ENCODE data around the gene PCNA. TPM values are rescaled to one million over a fixed set of nuclear protein-coding genes. Genes with fewer than 3 reads are reported as not detected.

PCNA gene
- total RNA-seq, 1 experiment from 2014 or later: 274 TPM

DNA sequence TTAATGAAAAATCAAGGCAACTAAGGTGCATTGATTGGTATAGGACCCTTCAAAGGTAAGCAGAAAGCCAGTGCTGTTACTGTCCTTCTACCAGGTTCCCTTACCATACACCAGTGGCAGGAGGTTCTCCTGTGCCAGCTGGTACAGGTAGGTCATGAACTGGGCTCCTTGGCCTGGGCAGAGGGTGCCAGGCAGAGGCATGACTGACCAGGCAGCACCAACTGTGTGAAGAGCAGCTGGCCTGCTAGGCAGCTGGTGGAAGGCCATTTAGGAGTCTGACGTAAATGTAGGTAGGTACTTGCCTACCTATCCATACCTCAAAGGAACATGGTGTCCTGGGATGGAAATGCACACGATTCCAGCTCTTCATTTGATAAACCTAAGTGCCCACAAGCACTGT is 23.3 kb downstream of the PCNA start:
- WGBS (ENCODE audit: extremely low coverage, insufficient read length, low lambda C conversion rate): no CpG with 5 or more reads among the region's 2 CpGs
- no peaks in the 10 kb centered on the region for H3K4me1 Mint-ChIP-seq
- H3K36me3 Mint-ChIP-seq (ENCODE audit: insufficient read depth in 1 of 3, low read depth in 3 of 3): peaks cover 13 to 41% (median 38%) of the 10 kb centered on the region in 3 experiments; a peak in 6 of 7 replicates

More for the DNA sequence above, 23.3 kb downstream of the PCNA start:
- Histone ChIP-seq H3K23me2 (ENCODE audit: insufficient read length, low read depth, low read length, poor library complexity, severe bottlenecking) (no peaks in the 10 kb centered on the region), H2BK15ac (ENCODE audit: low read depth, low read length) (no peak overlapping the region), H3K23ac (ENCODE audit: insufficient read length, low read depth, low read length) (no peak overlapping the region), H4K5ac (ENCODE audit: insufficient read length, low read depth, low read length) (no peak overlapping the region), H2AFZ (ENCODE audit: low read length) (no peak overlapping the region), H3K79me2 (ENCODE audit: insufficient read depth, low read length) (no peaks in the 10 kb centered on the region; the same call in 1 of the 2 replicates), H3K4me1 (ENCODE audit: insufficient read depth, low read length) (no peaks in the 10 kb centered on the region), H3K56ac (ENCODE audit: insufficient read length, low read depth, low read length) (no peak overlapping the region), H4K8ac (replicated peaks; ENCODE audit: insufficient read length, low read depth, low read length) (no peak overlapping the region), H3T11ph (ENCODE audit: low read length) (no peak overlapping the region), H2BK5ac (ENCODE audit: insufficient read length, low read length) (no peak overlapping the region), H3K4me2 (ENCODE audit: insufficient read depth, insufficient read length, low read length) (no peak overlapping the region), H3K79me1 (ENCODE audit: insufficient read depth, low read depth, low read length, poor library complexity, severe bottlenecking) (no peaks in the 10 kb centered on the region), H4K20me1 (ENCODE audit: control insufficient read depth, insufficient read depth, insufficient read length) (no peaks in the 10 kb centered on the region), H3K14ac (ENCODE audit: insufficient read depth, low read length) (no peak overlapping the region), H3K18ac (ENCODE audit: insufficient read length, low read depth, low read length) (no peak overlapping the region), H3K4ac (ENCODE audit: low read depth, low read length) (no peak overlapping the region), H3K27ac (ENCODE audit: insufficient read length, low read depth, low read length) (no peak overlapping the region), H3K27me3 (ENCODE audit: insufficient read depth, low read length) (no peaks in the 10 kb centered on the region), H2BK120ac (ENCODE audit: low read depth, low read length, poor library complexity, severe bottlenecking) (no peak overlapping the region), H3K9ac (ENCODE audit: extremely low read depth, insufficient read length, low read length) (no peak overlapping the region), H2AK5ac (ENCODE audit: insufficient read length, low read length) (no peak overlapping the region), H2BK12ac (ENCODE audit: insufficient read length, low read depth, low read length) (no peak overlapping the region), H3K9me3 (ENCODE audit: control insufficient read depth, low read depth, low read length) (no peaks in the 10 kb centered on the region), H4K91ac (ENCODE audit: insufficient read length, low read depth, low read length) (no peak overlapping the region), H2BK20ac (ENCODE audit: low read depth, low read length, poor library complexity, severe bottlenecking) (no peak overlapping the region)
- no peak overlapping the region for H3K4me3 Mint-ChIP-seq
- H3K27ac Mint-ChIP-seq: 0 out of 7 replicates have a peak overlapping the region, but pooled peaks of 1 of the 3 experiments have one; percentile 68
- H3K27me3 Mint-ChIP-seq (ENCODE audit: low read depth): no peaks in the 10 kb centered on the region
- DNase-seq: no peak
- TF ChIP-seq, protein P1, sequence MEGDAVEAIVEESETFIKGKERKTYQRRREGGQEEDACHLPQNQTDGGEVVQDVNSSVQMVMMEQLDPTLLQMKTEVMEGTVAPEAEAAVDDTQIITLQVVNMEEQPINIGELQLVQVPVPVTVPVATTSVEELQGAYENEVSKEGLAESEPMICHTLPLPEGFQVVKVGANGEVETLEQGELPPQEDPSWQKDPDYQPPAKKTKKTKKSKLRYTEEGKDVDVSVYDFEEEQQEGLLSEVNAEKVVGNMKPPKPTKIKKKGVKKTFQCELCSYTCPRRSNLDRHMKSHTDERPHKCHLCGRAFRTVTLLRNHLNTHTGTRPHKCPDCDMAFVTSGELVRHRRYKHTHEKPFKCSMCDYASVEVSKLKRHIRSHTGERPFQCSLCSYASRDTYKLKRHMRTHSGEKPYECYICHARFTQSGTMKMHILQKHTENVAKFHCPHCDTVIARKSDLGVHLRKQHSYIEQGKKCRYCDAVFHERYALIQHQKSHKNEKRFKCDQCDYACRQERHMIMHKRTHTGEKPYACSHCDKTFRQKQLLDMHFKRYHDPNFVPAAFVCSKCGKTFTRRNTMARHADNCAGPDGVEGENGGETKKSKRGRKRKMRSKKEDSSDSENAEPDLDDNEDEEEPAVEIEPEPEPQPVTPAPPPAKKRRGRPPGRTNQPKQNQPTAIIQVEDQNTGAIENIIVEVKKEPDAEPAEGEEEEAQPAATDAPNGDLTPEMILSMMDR (conservative IDR thresholded peaks at IDR 0.05): no peak
- H3K9me3 Mint-ChIP-seq: no peaks in the 10 kb centered on the region

Data from H9 (cell line).